Ishikawa (cell line): ENCODE results near the gene TFB1M.

Experiments
- CEBPB ChIP-seq: IDR thresholded peaks from 2 replicates; pipeline ENCODE4 v1.6.1; 2012
- CREB1 ChIP-seq: IDR thresholded peaks from 2 replicates; pipeline ENCODE4 v1.6.1; 2012; ENCODE audit warnings: low read depth
- EP300 ChIP-seq: IDR thresholded peaks from 2 replicates; pipeline ENCODE4 v1.6.1; 2012; ENCODE audit warnings: borderline replicate concordance
- NFIC ChIP-seq: IDR thresholded peaks from 2 replicates; pipeline ENCODE4 v1.6.1; 2012
- RAD21 ChIP-seq: IDR thresholded peaks from 2 replicates; pipeline ENCODE4 v1.6.1; 2012; ENCODE audit warnings: low read depth
- TCF12 ChIP-seq: IDR thresholded peaks from 2 replicates; pipeline ENCODE4 v1.6.1; 2012; ENCODE audit warnings: low read depth
- TF ChIP-seq, protein P1 (sequence below): IDR thresholded peaks from 2 replicates; pipeline ENCODE4 v1.6.1; 2012
- TF ChIP-seq, protein P2 (sequence below): IDR thresholded peaks from 2 replicates; pipeline ENCODE4 v1.6.1; 2012; ENCODE audit warnings: low read depth, mild to moderate bottlenecking

DNA sequence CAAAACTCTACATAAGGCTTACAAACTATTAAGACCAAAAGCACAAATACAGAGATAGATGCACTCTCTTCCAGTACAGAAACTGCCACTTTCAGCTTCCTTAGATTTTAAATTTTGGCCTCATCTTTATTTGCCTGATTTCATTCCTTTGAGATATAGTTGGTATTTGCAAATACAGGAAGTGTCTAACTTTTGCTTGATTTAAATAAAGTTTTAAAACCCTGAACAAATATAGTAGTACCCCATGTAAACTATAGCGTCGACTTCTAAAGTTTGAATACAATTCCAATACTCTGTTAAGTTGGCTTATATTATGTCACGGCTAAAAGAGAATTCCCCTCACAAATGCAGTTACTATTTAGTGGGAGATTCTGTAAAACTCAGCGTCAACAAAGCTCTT lies 51.6 kb downstream of the TFB1M start:
- TF ChIP-seq, protein P1, sequence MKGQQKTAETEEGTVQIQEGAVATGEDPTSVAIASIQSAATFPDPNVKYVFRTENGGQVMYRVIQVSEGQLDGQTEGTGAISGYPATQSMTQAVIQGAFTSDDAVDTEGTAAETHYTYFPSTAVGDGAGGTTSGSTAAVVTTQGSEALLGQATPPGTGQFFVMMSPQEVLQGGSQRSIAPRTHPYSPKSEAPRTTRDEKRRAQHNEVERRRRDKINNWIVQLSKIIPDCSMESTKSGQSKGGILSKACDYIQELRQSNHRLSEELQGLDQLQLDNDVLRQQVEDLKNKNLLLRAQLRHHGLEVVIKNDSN: no peak
- TF ChIP-seq RAD21 (no peak), CREB1 (no peak), TCF12 (no peak), CEBPB (no peak), EP300 (no peak), NFIC (no peak)
- TF ChIP-seq, protein P2, sequence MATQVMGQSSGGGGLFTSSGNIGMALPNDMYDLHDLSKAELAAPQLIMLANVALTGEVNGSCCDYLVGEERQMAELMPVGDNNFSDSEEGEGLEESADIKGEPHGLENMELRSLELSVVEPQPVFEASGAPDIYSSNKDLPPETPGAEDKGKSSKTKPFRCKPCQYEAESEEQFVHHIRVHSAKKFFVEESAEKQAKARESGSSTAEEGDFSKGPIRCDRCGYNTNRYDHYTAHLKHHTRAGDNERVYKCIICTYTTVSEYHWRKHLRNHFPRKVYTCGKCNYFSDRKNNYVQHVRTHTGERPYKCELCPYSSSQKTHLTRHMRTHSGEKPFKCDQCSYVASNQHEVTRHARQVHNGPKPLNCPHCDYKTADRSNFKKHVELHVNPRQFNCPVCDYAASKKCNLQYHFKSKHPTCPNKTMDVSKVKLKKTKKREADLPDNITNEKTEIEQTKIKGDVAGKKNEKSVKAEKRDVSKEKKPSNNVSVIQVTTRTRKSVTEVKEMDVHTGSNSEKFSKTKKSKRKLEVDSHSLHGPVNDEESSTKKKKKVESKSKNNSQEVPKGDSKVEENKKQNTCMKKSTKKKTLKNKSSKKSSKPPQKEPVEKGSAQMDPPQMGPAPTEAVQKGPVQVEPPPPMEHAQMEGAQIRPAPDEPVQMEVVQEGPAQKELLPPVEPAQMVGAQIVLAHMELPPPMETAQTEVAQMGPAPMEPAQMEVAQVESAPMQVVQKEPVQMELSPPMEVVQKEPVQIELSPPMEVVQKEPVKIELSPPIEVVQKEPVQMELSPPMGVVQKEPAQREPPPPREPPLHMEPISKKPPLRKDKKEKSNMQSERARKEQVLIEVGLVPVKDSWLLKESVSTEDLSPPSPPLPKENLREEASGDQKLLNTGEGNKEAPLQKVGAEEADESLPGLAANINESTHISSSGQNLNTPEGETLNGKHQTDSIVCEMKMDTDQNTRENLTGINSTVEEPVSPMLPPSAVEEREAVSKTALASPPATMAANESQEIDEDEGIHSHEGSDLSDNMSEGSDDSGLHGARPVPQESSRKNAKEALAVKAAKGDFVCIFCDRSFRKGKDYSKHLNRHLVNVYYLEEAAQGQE: no peak
